Iris pigment epithelial cell (primary cell): ENCODE data around the gene PCYT2.
A peak's percentile ranks its signal among the peaks of the same experiment; 100 is the strongest.
"Not testable (repeated sequence)": the region's sequence is repeated elsewhere in the genome, so short reads cannot be mapped to it uniquely, and the experiment has no call there.

ENCODE experiments used
- DNase-seq: peaks from one replicate; pipeline ENCODE4 v3.0.0-alpha.2; 2011; ENCODE audit warnings: low read depth

Gene PCYT2

GRCh38 chr17:81911277-81911961, at the start of gene PCYT2:
TSS of gene PCYT2 (minus strand) at chr17:81911399. CDS start at chr17:81911355, 44 bp downstream.
- DNase-seq, result peak; percentile 78

GRCh38 chr17:81960130-81960958, 49.1 kb upstream of the PCYT2 start:
- DNase-seq, result no peak

- DNase-seq, result peak; percentile 39
These were observed 48.3 kb upstream of the PCYT2 start for GRCh38 chr17:81959362-81960129.

GRCh38 chr17:81958633-81959342, 47.6 kb upstream of the PCYT2 start:
- no peak for DNase-seq

GRCh38 chr17:81957691-81958432, 46.7 kb upstream of the PCYT2 start:
- DNase-seq, result no peak

- no peak for DNase-seq
These were observed 45.7 kb upstream of the PCYT2 start for GRCh38 chr17:81956607-81957589.

GRCh38 chr17:81955756-81956544, 44.8 kb upstream of the PCYT2 start:
- DNase-seq, result no peak

- DNase-seq, result no peak
These were observed 44.0 kb upstream of the PCYT2 start for GRCh38 chr17:81955058-81955681.

- no peak for DNase-seq
These were observed 43.2 kb upstream of the PCYT2 start for GRCh38 chr17:81954131-81955057.

GRCh38 chr17:81953443-81953842, 42.2 kb upstream of the PCYT2 start:
- not testable (repeated sequence) for DNase-seq

- DNase-seq, result no peak
These were observed 41.6 kb upstream of the PCYT2 start for GRCh38 chr17:81952792-81953228.

- no peak for DNase-seq
These were observed 40.8 kb upstream of the PCYT2 start for GRCh38 chr17:81951785-81952684.

- DNase-seq, result no peak
These were observed 39.3 kb upstream of the PCYT2 start for GRCh38 chr17:81950501-81950900.

GRCh38 chr17:81948635-81949378, 37.6 kb upstream of the PCYT2 start:
- DNase-seq, result no peak

- no peak for DNase-seq
These were observed 36.0 kb upstream of the PCYT2 start, which contains the start of gene MYADML2 for GRCh38 chr17:81947189-81947588. TSS of gene MYADML2 (minus strand) at chr17:81947233. CDS start at chr17:81941741, 5,492 bp downstream.

- DNase-seq, result no peak
These were observed 33.7 kb upstream of the PCYT2 start for GRCh38 chr17:81944858-81945257.
